GM19023 (cell line): ENCODE measurements around the gene NT5M.
A peak's percentile ranks its signal among the peaks of the same experiment; 100 is the strongest.
"Not testable (repeated sequence)": the region's sequence is repeated elsewhere in the genome, so short reads cannot be mapped to it uniquely, and the experiment has no call there.

ENCODE experiments used
- ATAC-seq: cut with Tn5 transposase; IDR thresholded peaks from one replicate; pipeline ENCODE4 v1.9.1; 2021; ENCODE audit warnings: mild to moderate bottlenecking, moderate library complexity; ENCODE audit not compliant: unreplicated experiment

The NT5M gene

GRCh38 chr17:17300624-17301568 is 2.3 kb upstream of the NT5M start:
- ATAC-seq: peak; percentile 46

- not testable (repeated sequence) for ATAC-seq
Measured at GRCh38 chr17:17301659-17302058, 1.5 kb upstream of the NT5M start.

- ATAC-seq: no peak
Measured at GRCh38 chr17:17303847-17304490, 796 bp downstream of the NT5M start.

DNA sequence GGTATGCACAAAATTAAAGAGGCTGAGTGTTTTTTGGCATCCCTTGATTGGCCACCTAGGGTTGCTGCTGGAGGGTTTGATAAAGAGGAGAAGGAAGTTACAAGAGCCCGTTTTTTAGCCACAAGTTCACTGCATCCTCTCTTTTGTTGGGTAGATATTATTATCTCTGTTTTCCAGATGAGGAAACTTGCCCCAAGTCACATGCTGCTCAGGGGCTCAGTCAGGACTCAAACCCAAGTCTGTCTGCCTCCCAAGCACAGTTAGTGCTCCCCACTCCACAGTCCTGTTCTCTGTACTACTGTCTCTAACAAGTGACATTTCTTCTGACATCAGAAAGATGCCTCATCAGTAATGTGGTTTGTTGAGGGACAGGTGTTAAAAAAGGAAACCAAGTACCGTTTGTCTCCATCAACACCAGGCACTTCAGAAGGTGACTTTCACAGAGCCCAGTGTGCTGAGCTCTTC is 1.4 kb downstream of the NT5M start:
- no peak for ATAC-seq

DNA sequence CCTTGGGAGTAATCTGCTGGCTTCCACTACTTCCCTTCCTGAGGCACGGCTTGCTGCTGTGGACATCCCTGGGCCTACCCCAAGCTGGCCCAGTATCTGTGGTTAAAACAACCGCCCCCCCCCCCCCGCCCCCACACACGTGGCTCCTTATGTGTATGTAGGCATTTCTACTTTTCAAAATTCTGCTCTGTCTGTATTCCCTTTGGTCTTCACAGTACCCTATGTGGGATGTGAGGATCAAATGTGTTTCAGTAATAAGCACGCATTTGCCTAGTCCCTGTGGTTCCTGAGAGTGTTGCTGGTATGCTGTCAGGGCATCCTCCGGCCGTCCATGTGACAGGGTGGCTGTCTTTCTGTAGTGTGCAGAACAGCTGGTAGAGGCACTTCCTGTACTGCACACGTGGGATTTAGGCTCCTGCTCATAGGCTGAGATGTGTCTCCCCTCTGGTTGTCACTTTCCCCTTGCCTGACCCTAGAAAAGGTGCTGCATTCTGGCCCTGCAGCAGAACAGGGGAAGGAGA is 2.2 kb downstream of the NT5M start:
- ATAC-seq: peak; percentile 66

DNA sequence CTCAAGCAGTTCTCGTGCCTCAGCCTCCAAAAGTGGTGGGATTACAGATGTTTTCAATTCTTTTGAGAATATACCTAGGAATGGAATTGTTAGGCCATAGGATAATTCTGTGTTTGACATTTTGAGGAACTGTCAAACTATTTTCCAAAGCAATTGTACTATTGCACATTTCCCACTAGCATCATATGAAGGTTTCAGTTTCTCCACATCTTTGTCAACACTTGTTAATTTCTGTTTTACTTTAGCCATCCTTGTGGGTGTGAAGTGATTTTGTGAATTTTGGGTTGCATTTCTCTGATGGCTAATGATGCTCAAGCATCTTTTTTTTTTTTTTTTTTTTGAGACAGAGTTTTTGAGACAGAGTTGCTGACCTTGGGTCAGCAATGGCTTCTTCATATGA is 6.2 kb downstream of the NT5M start:
- no peak for ATAC-seq

GRCh38 chr17:17313350-17313991 is 10.3 kb downstream of the NT5M start:
- ATAC-seq: no peak

DNA sequence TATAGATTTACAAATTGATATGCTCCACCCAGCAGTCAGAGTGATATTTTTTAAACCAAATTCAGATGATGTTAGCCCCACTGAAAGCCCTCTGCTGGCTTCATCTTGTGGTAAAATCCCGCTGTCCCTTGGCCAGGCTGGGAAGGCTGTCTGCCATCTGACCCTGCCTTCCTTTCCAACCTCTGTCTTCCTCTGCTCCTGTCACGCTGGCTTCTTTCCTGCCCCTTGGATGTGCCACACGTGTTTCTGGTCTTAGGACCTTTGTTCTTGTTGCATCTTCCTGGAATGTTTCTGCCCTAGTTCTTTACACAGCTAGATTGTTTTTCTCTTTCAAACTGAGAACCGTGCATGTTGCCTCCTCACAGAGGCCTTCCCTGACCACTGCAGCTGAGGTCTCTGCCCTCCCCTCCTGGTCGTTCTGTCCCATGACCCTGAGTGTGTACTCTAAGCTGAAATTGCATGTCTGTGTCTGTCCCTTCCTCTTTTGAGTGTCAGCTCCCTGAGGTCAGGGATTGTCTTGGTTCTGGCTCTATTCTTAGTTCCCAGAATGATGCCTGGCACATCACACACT is 11.4 kb downstream of the NT5M start:
- ATAC-seq: no peak

GRCh38 chr17:17315142-17315821 is 12.1 kb downstream of the NT5M start:
- no peak for ATAC-seq

GRCh38 chr17:17320188-17320910 is 17.2 kb downstream of the NT5M start:
- no peak for ATAC-seq

- ATAC-seq: no peak
Measured at GRCh38 chr17:17320911-17321220, 17.7 kb downstream of the NT5M start.

DNA sequence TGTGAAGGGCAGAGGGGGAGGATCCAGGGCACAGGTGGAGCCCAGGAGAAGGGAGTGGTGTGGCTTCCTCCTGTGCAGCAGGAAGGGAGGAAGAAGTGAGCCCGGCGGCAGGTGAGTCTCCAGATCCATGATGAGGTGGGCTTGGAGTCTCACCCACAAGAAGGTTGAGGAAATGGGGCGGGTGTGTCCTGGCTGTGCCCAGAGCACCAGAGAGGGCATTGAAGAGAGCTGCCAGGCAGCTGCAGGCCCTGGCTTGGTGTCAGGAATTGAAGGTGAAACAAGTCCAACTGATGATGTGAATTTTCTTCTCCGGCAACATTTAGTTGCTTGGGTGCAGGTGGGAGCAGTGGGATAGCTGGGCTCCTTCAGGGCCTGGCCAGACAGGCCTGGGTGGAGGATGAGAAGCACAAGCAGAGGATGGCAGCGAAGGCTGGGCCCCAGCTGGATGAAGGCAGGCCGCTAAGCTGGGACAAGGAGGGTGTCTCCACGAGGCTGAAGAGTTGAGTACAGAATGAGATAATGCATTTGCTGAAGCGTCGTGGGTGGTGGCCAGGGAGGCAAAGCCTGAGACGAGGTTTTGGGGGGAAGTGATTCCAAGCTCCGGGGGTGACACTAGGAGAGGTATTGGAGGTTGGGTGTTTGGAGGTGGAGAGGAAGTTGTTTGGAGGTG is 18.3 kb downstream of the NT5M start:
- ATAC-seq: no peak

DNA sequence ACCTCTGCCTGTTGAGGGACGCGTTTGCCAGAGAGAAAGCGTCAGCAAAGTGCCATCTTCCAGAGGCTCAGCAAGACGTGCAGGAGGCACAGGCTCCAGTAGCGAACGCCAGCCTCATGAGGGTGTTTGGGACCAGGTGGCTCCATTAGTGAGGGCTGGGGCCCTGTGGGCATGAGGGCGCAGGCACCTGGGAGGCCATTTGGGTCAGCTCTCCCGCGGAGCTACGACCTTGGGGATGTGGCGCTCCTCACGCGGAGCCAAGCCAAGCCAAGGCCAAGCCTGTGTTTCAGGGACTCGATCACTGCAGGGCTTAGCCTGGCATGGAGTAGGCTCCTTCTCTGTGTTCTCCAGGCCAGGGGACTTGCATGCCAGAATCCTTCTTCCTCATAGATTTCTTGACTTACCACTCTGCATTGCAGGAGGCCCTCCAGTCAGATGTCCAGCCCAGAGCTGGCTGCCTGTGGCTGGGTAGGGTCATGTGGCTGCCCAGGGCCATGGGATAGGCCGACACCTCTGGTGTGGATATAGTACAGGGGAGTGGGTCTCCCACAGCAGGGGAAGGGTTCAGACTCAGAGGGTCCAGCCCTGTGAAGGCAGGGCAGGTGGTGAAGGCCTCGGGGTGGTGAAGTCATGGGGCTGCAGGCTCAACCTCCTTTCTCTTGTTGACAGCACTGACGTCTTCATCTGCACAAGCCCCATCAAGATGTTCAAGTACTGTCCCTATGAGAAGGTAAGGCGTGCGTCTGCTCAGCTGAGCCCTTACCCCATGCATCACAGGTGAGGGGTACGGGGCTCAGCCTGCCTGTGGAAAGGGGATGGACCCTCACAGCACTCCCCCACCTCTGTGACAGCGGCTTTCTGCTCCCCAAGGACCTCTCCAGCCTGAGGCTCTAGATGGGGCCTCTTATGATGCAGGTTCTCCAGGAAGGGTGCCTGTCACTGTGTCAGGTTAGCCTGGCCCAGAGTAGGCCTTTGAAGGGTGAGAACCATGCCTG is 19.6 kb downstream of the NT5M start:
- ATAC-seq: no peak

DNA sequence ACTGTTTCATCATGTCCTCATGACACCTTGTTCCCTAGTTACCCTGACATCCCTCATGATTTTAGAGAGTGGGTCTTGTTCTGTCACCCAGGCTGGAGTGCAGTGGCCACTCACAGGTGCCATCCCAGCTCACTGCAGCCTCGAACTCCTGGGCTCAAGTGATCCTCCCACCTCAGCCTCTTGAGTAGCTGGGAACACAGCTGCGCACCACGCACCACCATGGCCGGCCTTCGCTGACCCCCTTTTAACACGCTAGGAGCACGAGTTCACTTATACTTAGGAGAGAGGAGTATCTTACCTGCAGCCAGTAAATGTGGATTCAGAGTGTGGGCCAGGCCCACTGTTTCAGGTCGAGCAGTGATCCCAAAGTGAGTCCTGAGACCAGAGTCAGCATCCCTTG is 21.4 kb downstream of the NT5M start:
- ATAC-seq: no peak

DNA sequence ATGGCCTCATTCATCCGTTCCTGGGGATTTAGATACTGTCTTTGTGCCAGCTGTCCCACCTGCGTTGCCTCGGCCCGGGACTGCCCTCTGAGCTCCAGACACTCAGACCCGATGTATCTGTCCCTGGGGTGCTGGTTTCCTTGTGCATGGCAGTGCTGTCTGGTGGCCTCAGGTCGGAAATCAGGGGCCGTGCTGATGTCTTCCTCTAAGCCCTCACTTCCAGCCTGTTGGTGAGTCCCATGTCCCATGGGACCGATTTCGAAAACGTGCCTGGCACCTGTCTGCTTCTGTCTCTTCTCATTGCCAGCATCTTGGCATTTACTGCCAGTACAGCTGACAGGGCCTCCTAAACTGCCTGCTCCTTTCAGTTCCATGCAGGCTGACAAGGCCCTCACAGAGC is 22.1 kb downstream of the NT5M start:
- ATAC-seq: no peak

- ATAC-seq: no peak
Measured at GRCh38 chr17:17325816-17326215, 22.6 kb downstream of the NT5M start.

GRCh38 chr17:17326275-17326875 is 23.2 kb downstream of the NT5M start:
- ATAC-seq: no peak

DNA sequence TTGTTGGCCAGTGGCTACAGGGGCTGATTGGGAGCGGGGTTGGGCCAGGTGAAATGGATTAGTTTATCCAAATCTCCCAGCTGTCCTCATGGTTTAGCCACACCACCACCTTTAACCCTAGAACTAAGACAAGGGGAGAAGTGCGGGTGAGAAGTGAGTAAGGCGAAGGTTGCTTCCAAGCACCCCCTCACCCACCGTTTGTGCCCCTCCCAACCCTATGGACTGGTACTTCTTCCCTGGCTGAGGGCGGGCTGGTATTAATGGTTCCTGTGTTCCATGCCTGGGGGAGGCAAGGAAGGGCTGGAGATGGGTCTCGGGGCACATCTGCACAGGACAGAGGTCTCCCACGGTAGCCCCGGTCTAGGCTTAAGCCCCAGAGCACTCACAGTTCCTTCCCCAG is 25.1 kb downstream of the NT5M start:
- ATAC-seq: no peak
